ENCODE data around the gene SLAMF7.

DNA sequence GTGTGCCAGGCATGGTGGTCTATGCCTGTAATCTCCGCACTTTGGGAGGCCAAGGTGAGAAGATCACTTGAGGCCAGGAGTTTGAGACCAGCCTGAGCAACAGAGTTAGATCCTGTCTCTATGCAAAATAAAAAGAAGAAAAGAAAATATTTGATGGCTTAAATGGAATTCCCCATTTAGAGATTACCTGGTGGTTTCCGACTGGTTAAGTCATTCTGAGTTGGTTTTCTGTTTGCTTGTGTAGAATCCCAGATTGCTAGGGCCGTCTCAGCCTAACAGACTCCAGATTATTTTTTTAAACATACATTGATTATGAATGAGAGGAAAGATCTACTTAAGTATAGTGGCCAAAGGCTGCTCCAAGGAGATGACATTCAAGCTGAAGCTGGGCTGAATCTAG, 34.0 kb downstream of the SLAMF7 start:
- TF ChIP-seq, protein P1, sequence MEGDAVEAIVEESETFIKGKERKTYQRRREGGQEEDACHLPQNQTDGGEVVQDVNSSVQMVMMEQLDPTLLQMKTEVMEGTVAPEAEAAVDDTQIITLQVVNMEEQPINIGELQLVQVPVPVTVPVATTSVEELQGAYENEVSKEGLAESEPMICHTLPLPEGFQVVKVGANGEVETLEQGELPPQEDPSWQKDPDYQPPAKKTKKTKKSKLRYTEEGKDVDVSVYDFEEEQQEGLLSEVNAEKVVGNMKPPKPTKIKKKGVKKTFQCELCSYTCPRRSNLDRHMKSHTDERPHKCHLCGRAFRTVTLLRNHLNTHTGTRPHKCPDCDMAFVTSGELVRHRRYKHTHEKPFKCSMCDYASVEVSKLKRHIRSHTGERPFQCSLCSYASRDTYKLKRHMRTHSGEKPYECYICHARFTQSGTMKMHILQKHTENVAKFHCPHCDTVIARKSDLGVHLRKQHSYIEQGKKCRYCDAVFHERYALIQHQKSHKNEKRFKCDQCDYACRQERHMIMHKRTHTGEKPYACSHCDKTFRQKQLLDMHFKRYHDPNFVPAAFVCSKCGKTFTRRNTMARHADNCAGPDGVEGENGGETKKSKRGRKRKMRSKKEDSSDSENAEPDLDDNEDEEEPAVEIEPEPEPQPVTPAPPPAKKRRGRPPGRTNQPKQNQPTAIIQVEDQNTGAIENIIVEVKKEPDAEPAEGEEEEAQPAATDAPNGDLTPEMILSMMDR (IDR thresholded peaks at IDR 0.05), result no peak
- TF ChIP-seq POLR2A (IDR thresholded peaks at IDR 0.05), result no peak
